Activated CD4-positive, alpha-beta T cell treated with anti-CD3 and anti-CD28 coated beads, Interleukin-2, amount 50 U/mL, for 1 hour (primary cell): ENCODE measurements around the gene PADI3.
A peak's percentile ranks its signal among the peaks of the same experiment; 100 is the strongest.
"Not testable (repeated sequence)": the region's sequence is repeated elsewhere in the genome, so short reads cannot be mapped to it uniquely, and the experiment has no call there.

Experiments
- DNase-seq: peaks from one replicate; pipeline ENCODE4 v3.0.0-alpha.2; 2020

The PADI3 gene

DNA sequence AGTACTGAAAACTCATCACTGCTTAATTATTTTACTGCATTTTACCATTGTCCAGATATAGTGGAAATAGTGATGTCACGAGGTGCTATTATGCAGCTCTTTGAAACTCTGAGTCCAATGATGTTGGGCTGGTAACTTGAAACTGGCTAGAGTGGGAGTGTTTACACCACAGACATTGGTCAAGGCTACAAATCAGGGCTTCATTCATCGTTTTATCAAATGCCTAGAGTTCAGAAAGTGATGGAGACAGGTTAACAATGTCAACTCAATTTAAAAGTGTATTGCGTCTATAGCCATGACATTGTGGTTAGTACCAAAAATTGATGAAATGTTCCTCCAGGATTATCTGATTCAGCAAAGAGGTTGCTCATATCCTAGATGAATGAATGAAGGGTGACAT, 31.3 kb upstream of the PADI3 start:
- no peak for DNase-seq

- no peak for DNase-seq
These were observed 30.0 kb upstream of the PADI3 start for GRCh38 chr1:17218939-17219338.

DNA sequence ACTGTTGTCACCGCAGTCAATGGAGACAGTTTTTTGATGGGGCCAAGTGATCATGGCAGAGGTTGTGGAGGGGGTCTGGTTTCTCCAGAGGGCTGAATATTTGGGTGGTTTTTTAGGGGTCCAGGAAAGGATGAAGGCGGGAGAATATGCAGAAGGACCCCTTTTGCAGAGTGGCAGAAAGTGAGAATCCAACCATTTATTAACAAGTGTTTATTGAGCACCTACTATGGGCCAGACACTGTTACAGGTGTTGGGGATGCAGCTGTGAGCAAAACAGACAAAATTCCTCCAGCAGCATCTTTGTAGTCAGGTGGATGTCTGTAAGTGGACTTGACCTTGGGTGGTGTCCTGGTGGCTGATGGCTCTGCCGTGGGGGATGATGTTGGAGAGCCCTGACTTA, 28.6 kb upstream of the PADI3 start:
- DNase-seq = no peak

- DNase-seq = no peak
These were observed 26.3 kb upstream of the PADI3 start for GRCh38 chr1:17222557-17222956.

GRCh38 chr1:17224434-17224833, 24.5 kb upstream of the PADI3 start:
- no peak for DNase-seq

DNA sequence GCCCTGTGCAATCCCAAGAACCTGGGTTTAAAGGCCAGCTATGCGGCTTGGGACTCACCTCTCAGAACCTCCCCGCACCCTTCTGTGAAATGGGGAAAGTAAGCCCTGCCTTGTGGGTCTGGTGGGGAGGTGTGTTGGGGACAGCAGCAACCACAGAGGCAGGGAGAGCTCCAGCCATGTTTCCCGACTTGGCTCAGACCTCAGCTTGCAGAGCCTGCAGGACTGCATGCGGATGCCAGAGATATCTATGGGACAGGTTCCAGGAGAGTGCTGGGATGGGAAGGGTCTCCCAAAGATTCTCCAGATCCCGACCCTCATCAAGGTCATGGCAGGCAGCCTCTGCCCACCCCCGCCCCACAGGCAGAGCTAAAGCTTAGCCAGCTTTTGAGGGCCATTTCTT, 23.8 kb upstream of the PADI3 start:
- no peak for DNase-seq

- DNase-seq = no peak
These were observed 21.5 kb upstream of the PADI3 start for GRCh38 chr1:17227358-17227915.

GRCh38 chr1:17228619-17229018, 20.3 kb upstream of the PADI3 start:
- no peak for DNase-seq

- no peak for DNase-seq
These were observed 19.5 kb upstream of the PADI3 start for GRCh38 chr1:17229379-17229778.

GRCh38 chr1:17230106-17230505, 18.8 kb upstream of the PADI3 start:
- no peak for DNase-seq

DNA sequence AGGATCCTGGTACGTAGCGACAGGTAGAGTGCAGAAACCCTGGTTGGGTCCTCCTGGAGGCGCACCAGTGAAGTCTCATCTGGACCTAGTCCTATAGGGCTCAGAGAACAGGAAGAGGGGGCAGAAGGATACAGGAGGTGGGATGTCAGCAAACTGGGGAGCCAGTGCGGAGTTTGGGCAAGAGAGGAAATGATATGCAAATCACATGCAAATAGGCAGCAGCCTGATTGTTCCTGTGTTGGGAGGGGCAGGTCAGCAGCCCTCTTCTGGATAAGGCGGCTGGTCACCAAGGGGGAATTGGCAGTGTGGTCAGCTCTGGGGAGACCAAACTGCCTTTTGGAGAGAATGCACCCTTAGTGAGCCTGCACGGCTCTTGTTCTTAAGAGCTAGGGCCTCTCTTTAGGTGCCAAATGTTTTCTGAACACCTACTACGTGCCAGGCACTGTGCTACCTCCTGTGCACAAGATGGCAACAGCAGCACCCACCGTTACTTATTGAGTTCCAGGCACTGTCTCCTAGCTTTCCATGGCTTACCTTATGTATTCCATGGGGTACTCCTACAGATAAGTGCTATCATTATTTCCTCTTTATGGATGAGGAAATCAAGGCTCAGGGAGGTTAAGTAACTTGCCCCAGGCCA, 18.1 kb upstream of the PADI3 start:
- no peak for DNase-seq

DNA sequence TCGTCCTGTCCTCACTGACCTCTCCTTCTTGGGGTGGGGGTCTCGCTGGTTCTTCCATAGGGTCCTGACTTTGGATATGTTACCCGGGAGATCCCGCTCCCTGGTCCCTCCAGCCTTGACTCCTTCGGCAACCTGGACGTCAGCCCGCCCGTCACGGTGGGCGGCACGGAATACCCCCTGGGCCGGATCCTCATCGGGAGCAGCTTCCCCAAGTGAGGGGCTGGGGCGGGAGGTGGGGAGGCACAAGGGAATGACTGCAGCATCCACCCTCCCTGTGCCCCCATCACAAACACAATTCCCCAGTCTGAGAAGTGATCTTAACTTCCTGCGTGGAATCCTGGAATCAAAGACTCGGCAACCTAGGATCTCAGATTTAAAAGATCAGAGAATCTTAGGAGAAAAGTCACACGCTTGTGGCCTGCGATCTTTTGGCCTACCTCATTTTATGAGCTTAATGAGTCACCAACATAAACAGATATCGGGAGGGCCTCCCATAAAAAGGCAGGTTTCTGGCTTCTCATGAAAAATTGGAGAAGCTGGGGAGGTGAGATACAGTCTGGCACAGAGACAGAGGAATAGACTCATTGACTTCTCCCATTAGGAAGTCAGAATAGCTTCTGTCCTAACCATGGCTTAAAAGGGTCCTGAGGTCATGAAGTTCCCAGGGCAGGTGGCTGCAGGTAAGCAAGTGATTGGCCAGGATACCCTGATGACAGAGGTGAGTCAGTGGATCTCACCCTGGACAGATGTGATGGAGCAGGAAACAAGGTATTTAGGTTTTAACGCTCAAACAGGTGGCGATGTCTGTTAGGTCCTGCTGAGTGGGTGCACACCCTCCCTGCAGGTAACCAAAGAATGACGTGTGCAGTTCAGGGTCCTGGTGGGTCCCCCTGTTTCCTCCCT, 15.9 kb upstream of the PADI3 start:
- no peak for DNase-seq

GRCh38 chr1:17233675-17234320, 15.1 kb upstream of the PADI3 start:
- no peak for DNase-seq

GRCh38 chr1:17234405-17234804, 14.5 kb upstream of the PADI3 start:
- no peak for DNase-seq

DNA sequence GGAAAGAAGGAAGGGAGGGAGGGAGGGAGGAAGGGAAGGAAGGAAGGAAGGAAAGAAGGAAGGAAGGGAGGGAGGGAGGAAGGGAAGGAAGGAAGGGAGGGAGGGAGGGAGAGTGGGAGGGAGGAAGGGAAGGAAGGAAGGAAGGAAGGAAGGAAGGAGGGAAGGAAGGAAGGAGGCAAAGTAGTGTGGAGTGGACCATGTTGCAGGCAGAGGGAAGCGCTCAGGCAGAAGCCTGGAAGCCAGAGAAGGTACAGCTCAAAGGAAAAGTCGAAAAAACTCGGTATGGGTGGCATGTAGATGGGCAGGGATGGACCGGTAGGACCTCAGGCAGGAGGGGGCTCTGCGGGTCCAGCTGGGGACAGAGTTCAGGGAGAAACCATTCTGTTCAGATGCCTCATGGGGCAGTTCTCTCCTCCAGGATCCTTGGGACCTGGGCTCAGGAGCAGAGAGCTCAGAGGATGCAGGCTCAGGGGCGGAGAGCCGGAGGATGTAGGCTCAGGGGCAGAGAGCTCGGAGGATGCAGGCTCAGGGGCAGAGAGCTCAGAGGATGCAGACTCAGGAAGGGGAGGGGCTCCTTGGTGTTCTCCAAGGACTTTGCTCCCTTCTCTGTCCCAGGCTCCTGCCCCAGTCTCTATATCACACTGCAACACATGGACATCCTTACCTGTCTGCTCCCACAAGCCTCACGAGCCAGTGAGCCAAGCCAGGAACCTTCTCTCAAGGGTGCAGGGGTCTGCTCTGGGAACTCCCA, 13.6 kb upstream of the PADI3 start:
- DNase-seq = no peak

GRCh38 chr1:17236779-17237560, 11.9 kb upstream of the PADI3 start:
- peak; percentile 91 for DNase-seq

- DNase-seq = no peak
These were observed 11.4 kb upstream of the PADI3 start for GRCh38 chr1:17237561-17237903.

DNA sequence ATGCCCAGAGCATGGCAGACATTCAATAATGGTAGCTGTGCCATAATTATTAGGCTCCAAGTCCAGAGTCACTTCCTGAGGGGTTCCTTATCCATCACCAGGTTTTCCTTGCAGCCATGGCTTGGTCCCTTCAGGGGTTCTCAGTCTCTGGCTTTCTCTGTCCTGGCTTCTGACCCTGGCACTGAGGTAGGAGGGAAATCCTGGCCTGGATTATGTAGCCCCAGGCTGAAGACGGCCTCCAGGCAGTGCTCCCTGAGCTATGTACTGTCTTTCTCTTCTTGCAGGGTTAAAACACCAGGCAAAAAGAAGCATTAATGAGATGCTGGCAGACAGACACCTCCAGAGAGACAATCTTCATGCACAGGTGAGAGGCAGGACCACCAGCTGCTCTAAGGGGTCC, 9.5 kb upstream of the PADI3 start:
- no peak for DNase-seq

GRCh38 chr1:17241011-17241779, 7.7 kb upstream of the PADI3 start:
- not testable (repeated sequence) for DNase-seq

DNA sequence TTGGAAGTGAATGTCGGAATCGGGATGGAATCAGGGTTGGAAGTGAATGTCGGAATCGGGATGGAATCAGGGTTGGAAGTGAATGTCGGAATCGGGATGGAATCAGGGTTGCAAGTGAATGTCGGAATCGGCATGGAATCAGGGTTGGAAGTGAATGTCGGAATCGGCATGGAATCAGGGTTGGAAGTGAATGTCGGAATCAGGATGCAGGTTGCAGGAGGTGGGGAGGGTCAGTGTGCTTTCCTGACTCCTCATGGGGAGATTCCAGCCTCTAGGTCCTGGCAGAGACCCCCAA, 7.2 kb upstream of the PADI3 start:
- DNase-seq = not testable (repeated sequence)

DNA sequence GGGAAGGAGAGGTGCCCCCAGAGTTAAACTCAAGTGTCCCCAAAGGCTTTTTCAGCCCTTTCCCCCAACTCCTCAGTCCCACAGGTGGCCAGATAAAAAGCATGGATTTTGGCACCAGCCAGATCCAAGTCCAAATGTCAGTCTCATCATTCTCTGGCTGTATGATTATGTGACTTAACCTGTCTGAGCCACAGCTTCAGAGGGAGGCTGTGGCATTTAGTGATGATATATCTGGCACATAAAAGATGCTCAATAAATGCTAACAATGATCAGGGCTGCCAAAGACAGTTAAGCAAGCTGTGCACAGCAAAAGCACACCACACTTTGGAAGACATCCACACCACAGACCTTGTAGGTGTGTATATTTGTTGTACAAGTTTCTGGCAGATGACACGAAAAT, 5.6 kb upstream of the PADI3 start:
- no peak for DNase-seq
